ENCODE data around the gene CTIF. TPM values are rescaled to one million over a fixed set of nuclear protein-coding genes. Genes with fewer than 3 reads are reported as not detected.

Gene CTIF
- polyA plus RNA-seq, 3 donors: 0.38 to 8.7 (median 1.2) TPM

- Mint-ChIP-seq H3K4me3 (no peak overlapping the region), H3K9me3 (peaks cover 0 to 2% (median 0%) of the 10 kb centered on the region in 7 donors), H3K4me1 (peaks cover 36% of the 10 kb centered on the region), H3K27ac (peak overlapping the region in 2 of 7 donors; percentile 7 to 79), H3K36me3 (peaks cover 24 to 28% of the 10 kb centered on the region in 2 donors), H3K27me3 (ENCODE audit: low read depth in 3 of 3) (peaks cover 0 to 5% (median 2%) of the 10 kb centered on the region in 3 donors)
- Histone ChIP-seq H3K4me2 (replicated peaks; ENCODE audit: extremely low read depth, low read length, poor library complexity, severe bottlenecking) (no peak overlapping the region), H3K4me1 (ENCODE audit: control insufficient read depth in 1 of 2, insufficient read depth in 2 of 2, low read length in 2 of 2) (peaks cover 28 to 38% of the 10 kb centered on the region in 2 donors), H3K9me3 (replicated peaks in 1 of 2; ENCODE audit: control insufficient read depth in 1 of 2, insufficient read depth in 1 of 2, low read length in 2 of 2) (no peaks in the 10 kb centered on the region), H4K20me1 (ENCODE audit: insufficient read depth, low read length) (no peaks in the 10 kb centered on the region), H3K9ac (ENCODE audit: insufficient read depth, low read length, poor library complexity, severe bottlenecking) (no peak overlapping the region), H3K36me3 (replicated peaks in 1 of 2; ENCODE audit: control insufficient read depth in 1 of 2, insufficient read depth in 2 of 2, low read length in 2 of 2) (peaks cover 0 to 3% of the 10 kb centered on the region in 2 donors), H3K4me3 (replicated peaks in 1 of 3; ENCODE audit: low read depth in 2 of 3, low read length in 3 of 3) (no peak overlapping the region), H2AFZ (ENCODE audit: insufficient read depth, low read depth, low read length, poor library complexity, severe bottlenecking) (no peak overlapping the region), H3K79me2 (ENCODE audit: insufficient read depth, low read length) (no peaks in the 10 kb centered on the region), H3K27ac (ENCODE audit: low read depth in 1 of 2, low read length in 2 of 2) (no peak overlapping the region), H3K27me3 (ENCODE audit: control insufficient read depth in 2 of 2, insufficient read depth in 2 of 2, low read length in 2 of 2) (no peaks in the 10 kb centered on the region)
- WGBS (ENCODE audit: insufficient coverage): 90% methylated on average over 4 of the region's 6 CpGs
- DNase-seq: no peak
- TF ChIP-seq CTCF (IDR thresholded peaks at IDR 0.05): no peak
- intact Hi-C loops (cut with micrococcal nuclease): no loop called here
These were observed 313.5 kb downstream of the CTIF start for GRCh38 chr18:48852292-48852691.

GRCh38 chr18:48852794-48853193, 314.0 kb downstream of the CTIF start:
- intact Hi-C loops (cut with micrococcal nuclease): no loop called here
- H3K79me2 ChIP-seq (ENCODE audit: insufficient read depth, low read length): no peaks in the 10 kb centered on the region
- WGBS (ENCODE audit: insufficient coverage): 88% methylated on average over 2 of the region's 6 CpGs
- TF ChIP-seq CTCF (IDR thresholded peaks at IDR 0.05): no peak
- H3K27me3 ChIP-seq (ENCODE audit: control insufficient read depth in 2 of 2, insufficient read depth in 2 of 2, low read length in 2 of 2): no peaks in the 10 kb centered on the region
- H3K4me2 ChIP-seq (replicated peaks; ENCODE audit: extremely low read depth, low read length, poor library complexity, severe bottlenecking): no peak overlapping the region
- H2AFZ ChIP-seq (ENCODE audit: insufficient read depth, low read depth, low read length, poor library complexity, severe bottlenecking): no peak overlapping the region
- H3K9me3 ChIP-seq (replicated peaks in 1 of 2; ENCODE audit: control insufficient read depth in 1 of 2, insufficient read depth in 1 of 2, low read length in 2 of 2): no peaks in the 10 kb centered on the region
- H3K4me1 ChIP-seq (ENCODE audit: control insufficient read depth in 1 of 2, insufficient read depth in 2 of 2, low read length in 2 of 2): peaks cover 28 to 38% of the 10 kb centered on the region in 2 donors
- H3K9ac ChIP-seq (ENCODE audit: insufficient read depth, low read length, poor library complexity, severe bottlenecking): no peak overlapping the region
- DNase-seq: no peak
- H3K27ac ChIP-seq (ENCODE audit: low read depth in 1 of 2, low read length in 2 of 2): no peak overlapping the region
- Mint-ChIP-seq H3K36me3 (peaks cover 29 to 33% of the 10 kb centered on the region in 2 donors), H3K9me3 (peaks cover 0 to 2% (median 0%) of the 10 kb centered on the region in 7 donors), H3K27ac (no peak overlapping the region), H3K27me3 (ENCODE audit: low read depth in 3 of 3) (peaks cover 0 to 5% (median 2%) of the 10 kb centered on the region in 3 donors), H3K4me3 (no peak overlapping the region), H3K4me1 (peaks cover 36% of the 10 kb centered on the region)
- H3K4me3 ChIP-seq (replicated peaks in 1 of 3; ENCODE audit: low read depth in 2 of 3, low read length in 3 of 3): no peak overlapping the region
- H3K36me3 ChIP-seq (replicated peaks in 1 of 2; ENCODE audit: control insufficient read depth in 1 of 2, insufficient read depth in 2 of 2, low read length in 2 of 2): peaks cover 0 to 8% of the 10 kb centered on the region in 2 donors
- H4K20me1 ChIP-seq (ENCODE audit: insufficient read depth, low read length): no peaks in the 10 kb centered on the region
